HG02981 (cell line): Measurements from ENCODE around the gene TBX18.

Source experiments
- ATAC-seq: cut with Tn5 transposase; IDR thresholded peaks from one replicate; pipeline ENCODE4 v1.9.1; 2021; ENCODE audit warnings: mild to moderate bottlenecking, moderate library complexity; ENCODE audit not compliant: unreplicated experiment

The TBX18 gene

GRCh38 chr6:84675651-84676050, 88.7 kb downstream of the TBX18 start:
- no peak for ATAC-seq

- no peak for ATAC-seq
Observed at GRCh38 chr6:84674395-84674794, 90.0 kb downstream of the TBX18 start.

GRCh38 chr6:84671183-84671582, 93.2 kb downstream of the TBX18 start:
- ATAC-seq: no peak

- ATAC-seq: no peak
Observed at GRCh38 chr6:84669945-84670344, 94.5 kb downstream of the TBX18 start.

- no peak for ATAC-seq
Observed at GRCh38 chr6:84667252-84668213, 96.9 kb downstream of the TBX18 start.

- no peak for ATAC-seq
Observed at GRCh38 chr6:84665401-84665800, 99.0 kb downstream of the TBX18 start.

DNA sequence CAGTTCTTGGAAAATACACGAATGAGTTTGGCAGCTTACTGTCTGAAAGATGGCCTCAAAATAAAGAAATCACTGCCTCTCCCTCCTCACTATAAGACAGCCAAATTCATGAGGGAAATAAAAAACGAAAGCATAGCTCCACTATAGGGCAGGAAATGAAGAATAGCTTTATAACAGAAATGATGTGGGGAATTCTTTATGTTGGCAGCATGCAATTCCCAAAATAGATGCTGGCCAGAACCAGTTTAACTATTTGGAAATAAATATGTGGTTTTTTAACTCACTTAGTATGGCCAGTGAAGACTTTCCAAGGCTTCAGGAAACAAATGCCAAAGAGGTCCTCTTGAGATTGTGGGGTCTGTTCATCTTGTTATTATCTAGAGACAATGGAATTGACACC, 100.5 kb downstream of the TBX18 start:
- ATAC-seq: no peak

- no peak for ATAC-seq
Observed at GRCh38 chr6:84657486-84657885, 106.9 kb downstream of the TBX18 start.

GRCh38 chr6:84657025-84657424, 107.4 kb downstream of the TBX18 start:
- no peak for ATAC-seq

- ATAC-seq: no peak
Observed at GRCh38 chr6:84653027-84653551, 111.3 kb downstream of the TBX18 start.

DNA sequence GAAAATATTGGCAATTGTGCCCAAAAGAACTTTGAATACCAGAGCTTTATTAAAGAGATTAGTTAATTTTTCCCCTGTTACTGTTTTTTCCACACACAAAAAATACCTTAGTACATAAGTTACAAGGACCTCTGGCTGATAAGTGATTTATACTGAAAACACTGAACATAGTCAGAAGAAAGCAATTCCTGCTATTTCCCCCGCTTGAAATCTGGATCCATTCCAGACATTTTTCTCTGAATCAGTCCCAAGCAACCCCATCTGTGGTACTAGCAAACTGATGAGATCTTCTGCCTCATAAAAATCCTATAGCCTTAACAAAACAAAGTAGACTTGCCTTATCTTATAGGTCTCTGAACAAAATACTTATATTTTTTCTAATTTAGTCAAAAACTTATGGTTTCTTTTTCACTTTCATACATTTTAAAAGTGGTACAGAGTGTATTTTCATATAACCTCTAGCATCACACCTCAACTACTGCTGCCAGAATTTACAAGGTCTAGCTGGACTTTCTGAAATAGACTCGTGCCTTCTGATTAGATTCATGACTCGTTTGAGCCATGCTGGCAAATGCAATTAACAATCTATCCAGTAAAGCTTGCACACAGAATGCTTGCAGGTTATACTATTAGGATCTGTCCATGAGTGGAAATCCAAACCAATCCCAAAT, 111.9 kb downstream of the TBX18 start:
- no peak for ATAC-seq

DNA sequence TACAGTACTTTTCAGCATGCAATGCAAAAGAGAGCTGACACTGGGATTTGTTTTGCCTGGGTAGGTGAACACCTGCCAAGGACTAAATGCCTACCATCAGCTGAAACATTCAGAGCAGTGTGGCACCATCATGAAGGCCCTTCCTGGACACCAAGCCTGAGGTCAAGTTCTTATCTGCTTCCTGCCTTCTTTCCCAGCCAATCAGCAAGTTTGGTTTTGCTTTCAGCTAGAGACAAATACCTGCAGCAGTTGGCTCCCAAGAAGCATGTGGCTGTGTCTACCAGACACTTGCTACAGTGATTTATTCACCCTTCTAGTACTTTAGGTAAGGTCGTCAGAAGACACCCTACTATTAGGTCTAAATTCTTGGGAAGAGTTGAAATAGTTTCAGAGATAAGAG, 112.8 kb downstream of the TBX18 start:
- no peak for ATAC-seq

GRCh38 chr6:84648444-84648843, 116.0 kb downstream of the TBX18 start:
- ATAC-seq: no peak

- ATAC-seq: no peak
Observed at GRCh38 chr6:84645563-84646266, 118.7 kb downstream of the TBX18 start.

GRCh38 chr6:84645000-84645399, 119.4 kb downstream of the TBX18 start:
- no peak for ATAC-seq

DNA sequence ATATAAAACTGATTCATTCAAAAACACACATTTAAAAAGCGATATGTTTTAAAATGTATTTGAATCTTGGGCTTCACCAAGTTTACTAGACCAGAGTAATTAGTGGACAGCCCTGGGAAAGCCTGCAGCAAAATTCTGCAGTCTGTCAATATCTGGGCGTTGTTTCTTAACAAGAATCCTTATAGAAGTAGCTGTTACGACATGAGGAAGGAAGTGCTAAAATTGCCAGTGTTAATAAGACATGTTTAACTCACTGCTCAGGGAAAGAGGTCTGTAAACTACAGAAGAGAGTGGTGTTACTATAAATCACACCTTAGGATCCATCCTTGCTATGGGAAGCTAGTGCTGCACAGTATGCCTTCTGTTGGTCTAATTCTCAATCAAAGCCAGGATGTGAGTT, 120.6 kb downstream of the TBX18 start:
- ATAC-seq: no peak

GRCh38 chr6:84641076-84641475, 123.3 kb downstream of the TBX18 start:
- ATAC-seq: no peak

- no peak for ATAC-seq
Observed at GRCh38 chr6:84639396-84639795, 125.0 kb downstream of the TBX18 start.

GRCh38 chr6:84638286-84638685, 126.1 kb downstream of the TBX18 start:
- ATAC-seq: no peak
